HepG2 (cell line): Measurements from ENCODE around the gene TRAF3. TPM values are rescaled to one million over a fixed set of nuclear protein-coding genes. Genes with fewer than 3 reads are reported as not detected.
A peak's percentile ranks its signal among the peaks of the same experiment; 100 is the strongest.
"Not testable (repeated sequence)": the region's sequence is repeated elsewhere in the genome, so short reads cannot be mapped to it uniquely, and the experiment has no call there.

Experiments
- ATAC-seq: fragments of 200-7000 bp; cut with Tn5 transposase; 3 replicates; pipeline ENCODE4 v1.9.1; 2020; ENCODE audit warnings: mild to moderate bottlenecking, moderate library complexity
- BruUV-seq: library from RNA; stranded (reverse); fragments of 400-500 nt; replicated peaks from 2 replicates; lab custom pipeline; 2021; lab: Mats Ljungman, UMichigan
- CTCF ChIA-PET: fragments of 300-600 bp; formaldehyde crosslinking; extraction: SDS; loops from one replicate; lab custom pipeline; 2021; ENCODE audit warnings: low total read pairs, inconsistent platforms, low intra/inter-chr PET ratio; lab: Yijun Ruan, JAX
- POLR2A ChIA-PET: fragments of 350-600 bp; sonication (Branson Sonifier 250); formaldehyde crosslinking; loops from one replicate; lab custom pipeline; 2020; ENCODE audit warnings: antibody characterized with exemption, inconsistent platforms; lab: Yijun Ruan, JAX
- DNase-seq: peaks from one replicate; pipeline ENCODE4 v3.0.0-alpha.2; 2015; ENCODE audit warnings: low spot score
- FAIRE-seq: peaks from 3 replicates; lab custom pipeline; 2011; peaks lifted over from hg19 to GRCh38; lab: Jason Lieb, UNC
- H2AFZ ChIP-seq: one replicate; pipeline ENCODE4 v1.6.1; 2011; ENCODE audit warnings: low read length, inconsistent platforms
- H3K27ac ChIP-seq: fragments of 300-600 bp; 3 replicates; pipeline ENCODE4 v1.8.0; 2011; ENCODE audit warnings: mixed run types, mild to moderate bottlenecking, mixed read lengths, low read length, inconsistent platforms; ENCODE audit not compliant: insufficient read depth; ENCODE audit errors: extremely low read length
- H3K27me3 ChIP-seq, 2 experiments: fragments of 200-600 bp in 1 of 2; 2 replicates in 1 of 2; 3 replicates in 1 of 2; pipeline versions ENCODE4 v1.6.0 to v1.8.0; 2011; ENCODE audit warnings: low read length in 2 of 2, mild to moderate bottlenecking in 2 of 2, moderate library complexity in 2 of 2, inconsistent platforms in 1 of 2; ENCODE audit not compliant: insufficient read depth in 2 of 2, control insufficient read depth in 1 of 2
- H3K36me3 ChIP-seq, 2 experiments: fragments of 200-600 bp in 1 of 2; replicated peaks in 1 of 2; 2 replicates in 1 of 2; 3 replicates in 1 of 2; pipeline versions ENCODE4 v1.5.1 to v1.8.0; 2011; ENCODE audit warnings: low read length in 2 of 2, inconsistent platforms in 1 of 2; ENCODE audit not compliant: insufficient read depth in 2 of 2, control insufficient read depth in 1 of 2
- H3K4me1 ChIP-seq: 2 replicates; pipeline ENCODE4 v1.5.1; 2012; ENCODE audit warnings: low read length, inconsistent platforms; ENCODE audit not compliant: insufficient read depth
- H3K4me2 ChIP-seq: 2 replicates; pipeline ENCODE4 v1.6.0; 2011; ENCODE audit warnings: low read depth, low read length, inconsistent platforms
- H3K4me3 ChIP-seq, 3 experiments: fragments of 200-600 bp in 1 of 3; sonication (generic), shearing (Covaris generic) in 1 of 3; replicated peaks in 1 of 3; 2 replicates each; pipeline ENCODE4 v1.5.1; 2011 to 2016; ENCODE audit warnings: low read length in 3 of 3, inconsistent platforms in 2 of 3, low read depth in 2 of 3, mild to moderate bottlenecking in 2 of 3, control low read depth in 1 of 3, mixed read lengths in 1 of 3; ENCODE audit not compliant: insufficient read depth in 1 of 3
- H3K79me2 ChIP-seq: one replicate; pipeline ENCODE4 v1.6.1; 2011; ENCODE audit warnings: low read length, inconsistent platforms; ENCODE audit not compliant: insufficient read depth
- H3K9ac ChIP-seq: 2 replicates; pipeline ENCODE4 v1.6.0; 2011; ENCODE audit warnings: mild to moderate bottlenecking, low read depth, low read length, inconsistent platforms; ENCODE audit not compliant: insufficient read depth
- H3K9me3 ChIP-seq: 2 replicates; pipeline ENCODE4 v1.5.1; 2012; ENCODE audit warnings: mild to moderate bottlenecking, low read length
- H4K20me1 ChIP-seq: 2 replicates; pipeline ENCODE4 v1.6.0; 2011; ENCODE audit warnings: inconsistent platforms, mild to moderate bottlenecking, low read length, moderate library complexity; ENCODE audit not compliant: insufficient read depth
- ARID5B ChIP-seq: IDR thresholded peaks from 2 replicates; pipeline ENCODE4 v1.4.0; 2020; ENCODE audit warnings: mild to moderate bottlenecking, missing genetic modification reagents
- CEBPB ChIP-seq: IDR thresholded peaks from 2 replicates; pipeline ENCODE4 v1.6.1; 2011; ENCODE audit warnings: low read depth, low read length, improper control_type of control experiment, borderline replicate concordance
- CEBPG ChIP-seq: IDR thresholded peaks from 2 replicates; pipeline ENCODE4 v1.6.1; 2016
- HNF4A ChIP-seq: sonication (generic); formaldehyde crosslinking; IDR thresholded peaks from 2 replicates; pipeline ENCODE4 v1.4.0; 2020; ENCODE audit warnings: missing genetic modification reagents
- NR2F1 ChIP-seq, 2 experiments: fragments of 450-650 bp in 1 of 2; formaldehyde crosslinking in 1 of 2; IDR thresholded peaks; 2 replicates each; pipeline versions ENCODE4 v1.5.0 to v1.6.1; 2016 to 2020; ENCODE audit warnings: mild to moderate bottlenecking in 1 of 2, missing compliant biosample characterization in 1 of 2, missing genetic modification reagents in 1 of 2, moderate library complexity in 1 of 2
- NR2F6 ChIP-seq, 2 experiments: IDR thresholded peaks; 2 replicates each; pipeline ENCODE4 v1.6.1; 2016; ENCODE audit warnings: antibody characterized with exemption in 1 of 2, mild to moderate bottlenecking in 1 of 2
- PAXIP1 ChIP-seq: sonication (generic); formaldehyde crosslinking; conservative IDR thresholded peaks from 2 replicates; pipeline ENCODE4 v1.4.0; 2020; ENCODE audit warnings: mild to moderate bottlenecking, missing genetic modification reagents, moderate library complexity
- RARA ChIP-seq: IDR thresholded peaks from 2 replicates; pipeline ENCODE4 v1.6.1; 2016; ENCODE audit warnings: missing genetic modification reagents, missing compliant biosample characterization
- SP5 ChIP-seq: IDR thresholded peaks from 2 replicates; pipeline ENCODE4 v1.6.1; 2016; ENCODE audit warnings: low read depth, borderline replicate concordance
- ZFX ChIP-seq: sonication (generic); formaldehyde crosslinking; IDR thresholded peaks from 2 replicates; pipeline ENCODE4 v1.4.0; 2020; ENCODE audit warnings: mild to moderate bottlenecking, low read depth, missing genetic modification reagents, moderate library complexity
- ZFY ChIP-seq: sonication (generic); formaldehyde crosslinking; IDR thresholded peaks from 2 replicates; pipeline ENCODE4 v1.4.0; 2020; ENCODE audit warnings: missing genetic modification reagents
- ZMYM3 ChIP-seq: sonication (generic); formaldehyde crosslinking; IDR thresholded peaks from 2 replicates; pipeline ENCODE4 v1.5.1; 2020; ENCODE audit warnings: mild to moderate bottlenecking, missing genetic modification reagents
- ZNF121 ChIP-seq: sonication (generic); formaldehyde crosslinking; IDR thresholded peaks from 2 replicates; pipeline ENCODE4 v1.5.0; 2020; ENCODE audit warnings: mild to moderate bottlenecking, missing genetic modification reagents
- ZNF362 ChIP-seq: sonication (generic); formaldehyde crosslinking; IDR thresholded peaks from 2 replicates; pipeline ENCODE4 v1.4.0; 2020; ENCODE audit warnings: missing genetic modification reagents, mild to moderate bottlenecking, borderline replicate concordance
- in situ Hi-C: cut with HindIII; loops from 2 replicates; pipeline ENCODE4 v1.10.0; 2017; ENCODE audit warnings: low pct_unique_long_range_greater_than_20kb; ENCODE audit not compliant: extremely low pct_ligation_motif_present
- intact Hi-C: fragments of 100-400 bp; cut with micrococcal nuclease; formaldehyde crosslinking; loops from one replicate; pipeline ENCODE4 v1.10.0; 2022; ENCODE audit not compliant: unreplicated experiment
- polyA plus RNA-seq, 8 experiments: library from polyadenylated mRNA; depleted of rRNA in 3 of 8; stranded (reverse) in 7 of 8; unstranded in 1 of 8; fragments of >200 nt; fragmentation: Illumina TruSeq in 4 of 8; extraction: Trizol in 4 of 8; gene quantifications; 2 replicates each; pipeline versions ENCODE4 v1.2.1 to v1.2.3, GENCODE V29; 2011 to 2016; ENCODE audit warnings: low read depth in 4 of 8, missing spikeins in 1 of 8, mixed read lengths in 1 of 8; ENCODE audit not compliant: insufficient read depth in 1 of 8
- total RNA-seq, 5 experiments: library from RNA; depleted of rRNA; stranded (reverse); fragments of >200 nt; fragmentation: Illumina TruSeq; extraction: Trizol; gene quantifications; 2 replicates each; pipeline ENCODE4 v1.2.3, GENCODE V29; 2016; ENCODE audit warnings: low read depth in 1 of 5

The TRAF3 gene
- total and polyA plus RNA-seq, 2 of the 13 experiments (the other 11 are each of a cell fraction or from before 2014, with no cell fraction given) = 6.9 to 12.2 TPM

- FAIRE-seq, BruUV-seq, H4K20me1 ChIP-seq, H3K9me3 ChIP-seq, H3K9ac ChIP-seq, H2AFZ ChIP-seq, H3K27me3 ChIP-seq, H3K4me3 ChIP-seq, H3K79me2 ChIP-seq, H3K4me2 ChIP-seq, in situ Hi-C loops, H3K36me3 ChIP-seq, CTCF ChIA-PET, intact Hi-C loops: not testable (repeated sequence)
- ATAC-seq (peak; percentile 73), DNase-seq (peak; percentile 13)
- Histone ChIP-seq H3K27ac (peak overlapping the region; percentile 45), H3K4me1 (peaks cover 19% of the 10 kb centered on the region)
- POLR2A ChIA-PET = interaction anchor here (0.9 kb wide), 1 partner anchor 23 kb away, joined by 3 read pairs; no protein-coding TSS in a partner anchor
- peak; percentile 43 for TF ChIP-seq ARID5B
- peak; percentile 71 for TF ChIP-seq HNF4A
- 0 out of 2 replicates have a peak, but pooled peaks have one; percentile 21 for TF ChIP-seq PAXIP1 (CRISPR knock-in tag)
- peak; percentile 49; the same call in 1 of the 2 replicates for TF ChIP-seq ZFX (CRISPR knock-in tag)
- peak; percentile 75 for TF ChIP-seq SP5 (CRISPR knock-in tag)
- TF ChIP-seq NR2F6 (IDR thresholded peaks at IDR 0.05) = peak; percentile 75
- TF ChIP-seq NR2F6 (CRISPR knock-in tag; IDR thresholded peaks at IDR 0.05) = peak; percentile 78
- TF ChIP-seq ZMYM3 = peak; percentile 68
- TF ChIP-seq ZFY = 0 out of 2 replicates have a peak, but pooled peaks have one; percentile 15
- peak; percentile 47; the same call in 1 of the 2 replicates for TF ChIP-seq ZNF362 (CRISPR knock-in tag)
- TF ChIP-seq ZNF121 (CRISPR knock-in tag) = peak; percentile 97
- peak; percentile 67 for TF ChIP-seq CEBPB
- peak in 1 of 2 experiments; percentile 66; a peak in 3 of 4 replicates for TF ChIP-seq NR2F1 (CRISPR knock-in tag; IDR thresholded peaks at IDR 0.05)
- TF ChIP-seq CEBPG (CRISPR knock-in tag) = peak; percentile 77
- peak; percentile 41; the same call in 1 of the 2 replicates for TF ChIP-seq RARA (CRISPR knock-in tag)
Observed at GRCh38 chr14:102896735-102897134, 119.5 kb downstream of the TRAF3 start.
